Mucosa of rectum (tissue), 2 donors: Measurements from ENCODE around the gene SHROOM4.

Experiments
- H3K27ac ChIP-seq, 2 donors: one replicate each; pipeline ENCODE4 v1.7.0; 2013; ENCODE audit warnings: inconsistent platforms in 2 of 2, low read depth in 2 of 2, low read length in 2 of 2
- H3K27me3 ChIP-seq, 2 donors: one replicate each; pipeline ENCODE4 v1.7.0; 2013; ENCODE audit warnings: low read length in 2 of 2; ENCODE audit not compliant: control insufficient read depth in 2 of 2, insufficient read depth in 2 of 2
- H3K36me3 ChIP-seq, 2 donors: one replicate each; pipeline ENCODE4 v1.7.0; 2013; ENCODE audit warnings: low read length in 2 of 2; ENCODE audit not compliant: control insufficient read depth in 2 of 2, insufficient read depth in 2 of 2
- H3K4me1 ChIP-seq, 2 donors: one replicate each; pipeline ENCODE4 v1.7.0; 2013; ENCODE audit warnings: low read length in 2 of 2, mild to moderate bottlenecking in 1 of 2; ENCODE audit not compliant: control insufficient read depth in 2 of 2, insufficient read depth in 2 of 2
- H3K4me3 ChIP-seq, 2 donors: one replicate each; pipeline ENCODE4 v1.7.0; 2013; ENCODE audit warnings: low read length in 2 of 2
- H3K9ac ChIP-seq, 2 donors: one replicate each; pipeline ENCODE4 v1.7.0; 2013; ENCODE audit warnings: low read length in 2 of 2, low read depth in 1 of 2, mild to moderate bottlenecking in 1 of 2
- H3K9me3 ChIP-seq, 2 donors: one replicate each; pipeline ENCODE4 v1.7.0; 2013; ENCODE audit warnings: low read length in 2 of 2; ENCODE audit not compliant: control insufficient read depth in 2 of 2
- donor health status: healthy.
- donor health status: Normal muscosa, but diverticular disease.

SHROOM4 gene

DNA sequence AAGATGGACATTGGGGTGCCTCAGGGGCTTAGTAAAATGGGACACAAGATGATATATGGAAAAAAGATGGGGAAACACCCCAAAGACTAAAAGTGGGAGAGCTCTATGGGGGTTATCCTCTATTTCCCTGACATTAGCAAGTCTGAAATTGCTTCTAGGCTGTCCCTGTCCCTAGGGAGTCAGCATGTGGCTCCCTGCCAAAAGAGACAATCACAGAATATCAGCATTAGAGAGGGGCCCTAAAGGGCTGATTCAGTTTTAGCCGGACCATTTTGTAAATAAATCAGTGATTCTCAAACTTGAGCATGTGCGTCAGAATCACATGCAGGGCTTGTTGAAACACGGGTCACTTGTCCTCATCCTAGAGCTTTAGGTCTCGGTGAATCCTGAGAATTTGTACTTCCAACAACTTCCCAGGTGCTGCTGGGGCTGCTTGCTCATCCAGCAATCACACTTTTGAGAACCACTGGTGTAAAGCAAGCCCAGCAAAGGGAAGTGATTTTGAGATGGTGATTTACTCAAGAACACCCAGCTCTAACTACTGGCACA, 178.1 kb downstream of the SHROOM4 start:
- Histone ChIP-seq H3K27ac (no peak overlapping the region), H3K36me3 (no peaks in the 10 kb centered on the region), H3K9me3 (no peaks in the 10 kb centered on the region), H3K4me3 (no peak overlapping the region), H3K27me3 (no peaks in the 10 kb centered on the region), H3K4me1 (no peaks in the 10 kb centered on the region), H3K9ac (no peak overlapping the region)

DNA sequence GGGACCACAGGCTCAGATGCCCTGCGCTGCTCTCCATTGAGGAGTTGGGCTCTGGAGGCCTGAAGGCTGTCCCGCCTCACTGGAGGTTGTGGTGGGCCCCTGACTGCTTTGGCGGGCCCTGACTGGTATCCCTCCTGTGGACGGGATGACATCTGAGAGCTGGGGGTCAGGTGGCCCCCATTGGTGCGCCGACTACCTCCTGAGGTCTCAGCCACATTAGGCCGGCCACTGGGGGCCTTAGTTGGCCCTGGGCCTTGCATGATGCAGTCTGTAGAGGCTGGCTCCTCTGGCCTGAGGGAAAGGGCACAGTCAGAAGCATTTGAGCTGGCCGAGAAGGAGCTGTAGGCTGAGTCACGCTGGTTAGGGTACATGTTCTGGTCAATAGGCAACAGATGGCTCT, 178.8 kb downstream of the SHROOM4 start:
- Histone ChIP-seq H3K9ac (no peak overlapping the region), H3K36me3 (no peaks in the 10 kb centered on the region), H3K9me3 (no peaks in the 10 kb centered on the region), H3K4me3 (no peak overlapping the region), H3K27me3 (no peaks in the 10 kb centered on the region), H3K4me1 (no peaks in the 10 kb centered on the region), H3K27ac (no peak overlapping the region)

- no peak overlapping the region for H3K27ac ChIP-seq
- H3K27me3 ChIP-seq = peaks cover 1 to 3% of the 10 kb centered on the region in 2 donors
- no peaks in the 10 kb centered on the region for H3K36me3 ChIP-seq
- H3K9me3 ChIP-seq = no peaks in the 10 kb centered on the region
- H3K4me3 ChIP-seq = no peak overlapping the region
- H3K4me1 ChIP-seq = no peaks in the 10 kb centered on the region
- no peak overlapping the region for H3K9ac ChIP-seq
Measured at GRCh38 chrX:50629774-50630173, 184.2 kb downstream of the SHROOM4 start.

DNA sequence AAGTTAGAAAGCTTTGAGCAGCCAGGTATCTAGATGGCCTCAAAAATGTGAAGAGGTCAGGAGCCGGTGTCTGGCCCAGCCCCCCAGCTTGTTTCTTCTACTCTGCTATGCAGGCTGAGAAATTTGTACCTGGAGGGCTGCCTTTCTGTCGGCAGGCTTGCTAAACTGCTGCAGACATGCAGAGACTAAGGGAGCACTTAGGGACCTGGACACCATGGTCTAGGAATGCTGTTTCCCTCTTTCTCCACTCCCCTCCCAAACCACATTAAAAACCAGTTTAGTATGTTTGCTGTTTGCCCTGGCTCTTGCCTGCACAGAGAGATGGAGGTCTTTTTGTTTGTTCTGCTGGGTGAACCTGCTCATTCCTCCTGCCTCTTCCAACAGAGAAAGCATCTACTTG, 186.3 kb downstream of the SHROOM4 start:
- Histone ChIP-seq H3K36me3 (no peaks in the 10 kb centered on the region), H3K27ac (no peak overlapping the region), H3K9me3 (no peaks in the 10 kb centered on the region), H3K9ac (no peak overlapping the region), H3K4me1 (no peaks in the 10 kb centered on the region), H3K27me3 (peaks cover 1 to 3% of the 10 kb centered on the region in 2 donors), H3K4me3 (no peak overlapping the region)

DNA sequence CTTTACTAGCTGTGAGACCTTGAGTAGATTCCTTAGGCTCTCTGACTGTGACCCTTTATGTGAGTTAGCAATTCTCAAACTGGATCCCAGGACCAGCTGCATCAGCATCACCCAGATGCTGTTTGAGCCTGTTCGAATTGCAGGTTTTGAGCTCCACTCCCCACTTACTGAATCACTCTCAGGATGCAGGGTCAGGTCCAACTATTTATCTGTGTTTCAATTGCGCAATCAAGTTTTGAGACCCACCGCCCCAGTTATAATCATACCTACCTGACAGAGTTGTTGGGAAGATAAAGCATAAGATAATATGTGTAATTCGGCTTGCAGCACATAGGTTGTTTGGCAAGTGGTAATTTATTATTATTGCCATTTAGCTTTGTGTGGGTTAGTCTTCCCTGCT, 187.6 kb downstream of the SHROOM4 start:
- Histone ChIP-seq H3K36me3 (no peaks in the 10 kb centered on the region), H3K27me3 (peaks cover 1 to 3% of the 10 kb centered on the region in 2 donors), H3K4me3 (no peak overlapping the region), H3K9me3 (no peaks in the 10 kb centered on the region), H3K4me1 (no peaks in the 10 kb centered on the region), H3K27ac (no peak overlapping the region), H3K9ac (no peak overlapping the region)

DNA sequence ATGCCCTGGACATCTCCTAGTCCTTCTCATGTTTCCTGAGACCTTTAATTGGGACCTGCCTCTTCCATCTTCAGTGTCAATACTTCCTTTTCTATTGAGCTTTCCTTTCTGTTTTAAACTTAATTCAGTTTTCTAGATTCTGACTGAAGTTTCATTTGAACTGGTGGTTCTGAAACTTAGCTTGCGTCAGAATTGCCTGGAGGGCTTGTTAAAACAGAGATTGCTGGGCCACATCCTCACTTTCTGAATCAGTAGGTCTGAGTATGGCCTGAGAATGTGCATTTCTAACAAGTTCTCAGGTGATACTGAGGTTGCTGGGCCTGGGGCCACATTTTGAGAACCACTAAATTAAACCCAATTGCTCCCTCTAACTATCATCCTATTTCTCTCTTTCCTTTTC, 191.2 kb downstream of the SHROOM4 start:
- no peak overlapping the region for H3K27ac ChIP-seq
- H3K9me3 ChIP-seq = no peaks in the 10 kb centered on the region
- no peaks in the 10 kb centered on the region for H3K4me1 ChIP-seq
- H3K27me3 ChIP-seq = no peaks in the 10 kb centered on the region
- no peak overlapping the region for H3K9ac ChIP-seq
- H3K36me3 ChIP-seq = no peaks in the 10 kb centered on the region
- no peak overlapping the region for H3K4me3 ChIP-seq

- Histone ChIP-seq H3K4me1 (no peaks in the 10 kb centered on the region), H3K27me3 (peaks cover 0 to 7% of the 10 kb centered on the region in 2 donors), H3K27ac (no peak overlapping the region), H3K9me3 (no peaks in the 10 kb centered on the region), H3K9ac (no peak overlapping the region), H3K4me3 (no peak overlapping the region), H3K36me3 (no peaks in the 10 kb centered on the region)
Measured at GRCh38 chrX:50618788-50619558, 195.0 kb downstream of the SHROOM4 start.

DNA sequence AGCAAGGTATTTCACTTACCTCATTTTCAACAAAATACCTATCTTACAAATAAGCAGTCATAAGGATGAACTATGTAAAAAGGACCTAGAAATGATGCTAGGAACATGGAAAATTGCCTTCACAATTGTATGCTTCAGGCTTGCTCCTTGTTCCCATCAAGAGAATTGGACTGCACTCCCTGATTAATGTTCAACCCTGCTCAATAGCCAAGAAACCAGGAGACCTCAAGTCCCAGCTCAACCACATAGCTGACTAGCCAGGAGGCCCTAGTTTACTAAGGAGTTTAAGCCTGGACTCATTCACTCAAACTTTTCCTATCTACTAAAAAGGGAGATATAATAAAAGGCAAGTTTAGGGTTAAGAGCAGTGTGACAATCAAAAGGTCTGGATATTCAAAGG, 196.8 kb downstream of the SHROOM4 start:
- no peaks in the 10 kb centered on the region for H3K9me3 ChIP-seq
- H3K4me1 ChIP-seq = no peaks in the 10 kb centered on the region
- peaks cover 0 to 7% of the 10 kb centered on the region in 2 donors for H3K27me3 ChIP-seq
- no peak overlapping the region for H3K4me3 ChIP-seq
- no peaks in the 10 kb centered on the region for H3K36me3 ChIP-seq
- no peak overlapping the region for H3K27ac ChIP-seq
- no peak overlapping the region for H3K9ac ChIP-seq

GRCh38 chrX:50615570-50616158, 198.3 kb downstream of the SHROOM4 start:
- peaks cover 0 to 7% of the 10 kb centered on the region in 2 donors for H3K27me3 ChIP-seq
- H3K9ac ChIP-seq = no peak overlapping the region
- H3K27ac ChIP-seq = no peak overlapping the region
- H3K36me3 ChIP-seq = no peaks in the 10 kb centered on the region
- H3K9me3 ChIP-seq = no peaks in the 10 kb centered on the region
- H3K4me1 ChIP-seq = no peaks in the 10 kb centered on the region
- H3K4me3 ChIP-seq = no peak overlapping the region

- Histone ChIP-seq H3K9ac (no peak overlapping the region), H3K4me3 (no peak overlapping the region), H3K27ac (no peak overlapping the region), H3K27me3 (peaks cover 0 to 7% of the 10 kb centered on the region in 2 donors), H3K4me1 (no peaks in the 10 kb centered on the region), H3K9me3 (no peaks in the 10 kb centered on the region), H3K36me3 (no peaks in the 10 kb centered on the region)
Measured at GRCh38 chrX:50614460-50614859, 199.5 kb downstream of the SHROOM4 start.
